Activated CD4-positive, alpha-beta T cell treated with anti-CD3 and anti-CD28 coated beads for 36 hours (primary cell): ENCODE results near the gene TEX12. TPM values are rescaled to one million over a fixed set of nuclear protein-coding genes. Genes with fewer than 3 reads are reported as not detected.
"Not testable (repeated sequence)": the region's sequence is repeated elsewhere in the genome, so short reads cannot be mapped to it uniquely, and the experiment has no call there.

Experiments used
- ATAC-seq: fragments of 200-7000 bp; cut with Tn5 transposase; one replicate; pipeline ENCODE4 v1.10.0; 2021; ENCODE audit warnings: mild to moderate bottlenecking, moderate library complexity
- CTCF ChIA-PET: fragments of 350-600 bp; sonication (Branson Sonifier 250); formaldehyde crosslinking; loops from one replicate; lab custom pipeline; 2021; ENCODE audit warnings: antibody characterized with exemption; lab: Charles Lee
- POLR2A ChIA-PET: fragments of 350-600 bp; sonication (Branson Sonifier 250); formaldehyde crosslinking; loops from one replicate; lab custom pipeline; 2021; ENCODE audit warnings: antibody characterized with exemption, inconsistent platforms; lab: Charles Lee
- DNase-seq: peaks from one replicate; pipeline ENCODE4 v3.0.0-alpha.2; 2020
- H3K27ac Mint-ChIP-seq: one replicate; pipeline ENCODE4 v1.8.0; 2021; ENCODE audit warnings: mixed read lengths
- H3K27me3 Mint-ChIP-seq: one replicate; pipeline ENCODE4 v1.8.0; 2021; ENCODE audit warnings: mixed read lengths
- H3K36me3 Mint-ChIP-seq: one replicate; pipeline ENCODE4 v1.8.0; 2021; ENCODE audit warnings: low read depth, mixed read lengths
- H3K4me1 Mint-ChIP-seq: one replicate; pipeline ENCODE4 v1.8.0; 2021; ENCODE audit warnings: mixed read lengths
- H3K4me3 Mint-ChIP-seq: one replicate; pipeline ENCODE4 v1.8.0; 2021; ENCODE audit warnings: mild to moderate bottlenecking, moderate library complexity, mixed read lengths
- H3K9me3 Mint-ChIP-seq: one replicate; pipeline ENCODE4 v1.8.0; 2021; ENCODE audit warnings: low read depth, mixed read lengths
- intact Hi-C, 2 experiments: fragments of 100-400 bp; cut with DNase I in 1 of 2; cut with micrococcal nuclease in 1 of 2; formaldehyde crosslinking; loops; one replicate each; pipeline versions ENCODE4 v1.14.2 to v1.15.1; 2022 to 2024; cut with DNase I, micrococcal nuclease
- total RNA-seq, 2 experiments: library from RNA; stranded (reverse); gene quantifications; one replicate each; pipeline ENCODE4 v1.2.3, GENCODE V29; 2021

Gene TEX12
- total RNA-seq, 2 experiments from 2014 or later, result 0.32 to 0.34 TPM

GRCh38 chr11:112182867-112183266 lies 15.7 kb downstream of the TEX12 start:
- Mint-ChIP-seq H3K4me3 (no peak overlapping the region), H3K27ac (no peak overlapping the region), H3K36me3 (no peaks in the 10 kb centered on the region), H3K9me3 (peaks cover 2% of the 10 kb centered on the region), H3K4me1 (no peaks in the 10 kb centered on the region), H3K27me3 (peaks cover 7% of the 10 kb centered on the region)
- intact Hi-C loops, result no loop called here
- POLR2A ChIA-PET, result no interaction called here
- ATAC-seq, result no peak
- CTCF ChIA-PET, result no interaction called here
- DNase-seq, result no peak

GRCh38 chr11:112185883-112186282 lies 18.7 kb downstream of the TEX12 start:
- ChIA-PET CTCF (interaction anchor here (0.8 to 1.1 kb wide), 2 partner anchors 9 to 19 kb away, joined by 3 read pairs; no protein-coding TSS in a partner anchor), POLR2A (no interaction called here)
- H3K27me3 Mint-ChIP-seq, result peaks cover 3% of the 10 kb centered on the region
- no peaks in the 10 kb centered on the region for H3K36me3 Mint-ChIP-seq
- DNase-seq, result no peak
- no peak overlapping the region for H3K27ac Mint-ChIP-seq
- H3K4me1 Mint-ChIP-seq, result no peaks in the 10 kb centered on the region
- no peak overlapping the region for H3K4me3 Mint-ChIP-seq
- no peak for ATAC-seq
- intact Hi-C loops, result no loop called here
- H3K9me3 Mint-ChIP-seq, result peaks cover under 1% of the 10 kb centered on the region

GRCh38 chr11:112186304-112186703 lies 19.1 kb downstream of the TEX12 start:
- Mint-ChIP-seq H3K4me1 (no peaks in the 10 kb centered on the region), H3K27me3 (peaks cover 3% of the 10 kb centered on the region), H3K4me3 (no peak overlapping the region), H3K9me3 (no peaks in the 10 kb centered on the region), H3K27ac (no peak overlapping the region), H3K36me3 (no peaks in the 10 kb centered on the region)
- intact Hi-C loops, result no loop called here
- ChIA-PET CTCF (no interaction called here), POLR2A (no interaction called here)
- no peak for ATAC-seq
- no peak for DNase-seq

GRCh38 chr11:112195113-112195512 lies 27.9 kb downstream of the TEX12 start:
- ATAC-seq, H3K4me1 Mint-ChIP-seq, DNase-seq, H3K27ac Mint-ChIP-seq, POLR2A ChIA-PET, H3K36me3 Mint-ChIP-seq, intact Hi-C loops, H3K4me3 Mint-ChIP-seq, H3K9me3 Mint-ChIP-seq, H3K27me3 Mint-ChIP-seq: not testable (repeated sequence)
- CTCF ChIA-PET, result interaction anchor here (0.6 kb wide), 1 partner anchor 9 kb away, joined by 3 read pairs; no protein-coding TSS in a partner anchor

GRCh38 chr11:112195951-112196351 lies 28.8 kb downstream of the TEX12 start:
- Mint-ChIP-seq H3K27ac (no peak overlapping the region), H3K27me3 (no peaks in the 10 kb centered on the region), H3K9me3 (no peaks in the 10 kb centered on the region), H3K4me3 (no peak overlapping the region), H3K36me3 (no peaks in the 10 kb centered on the region), H3K4me1 (peaks cover 2% of the 10 kb centered on the region)
- intact Hi-C loops, result no loop called here
- POLR2A ChIA-PET, result no interaction called here
- CTCF ChIA-PET, result no interaction called here
- DNase-seq (no peak), ATAC-seq (no peak)

- Mint-ChIP-seq H3K4me3 (no peak overlapping the region), H3K27ac (no peak overlapping the region), H3K27me3 (no peaks in the 10 kb centered on the region), H3K4me1 (peaks cover 2% of the 10 kb centered on the region), H3K9me3 (no peaks in the 10 kb centered on the region), H3K36me3 (no peaks in the 10 kb centered on the region)
- no peak for DNase-seq
- intact Hi-C loops, result no loop called here
- ChIA-PET CTCF (no interaction called here), POLR2A (no interaction called here)
- ATAC-seq, result no peak
These were observed 29.4 kb downstream of the TEX12 start for GRCh38 chr11:112196519-112197087.

- H3K27ac Mint-ChIP-seq, ATAC-seq, H3K4me3 Mint-ChIP-seq, H3K4me1 Mint-ChIP-seq, POLR2A ChIA-PET, H3K36me3 Mint-ChIP-seq, intact Hi-C loops, H3K27me3 Mint-ChIP-seq, H3K9me3 Mint-ChIP-seq, DNase-seq: not testable (repeated sequence)
- CTCF ChIA-PET, result interaction anchor here (1.4 kb wide), 1 partner anchor 13 kb away, joined by 3 read pairs; no protein-coding TSS in a partner anchor
These were observed 31.9 kb downstream of the TEX12 start for GRCh38 chr11:112199101-112199500.

GRCh38 chr11:112200252-112200651 lies 33.1 kb downstream of the TEX12 start:
- Mint-ChIP-seq H3K27ac (no peak overlapping the region), H3K36me3 (no peaks in the 10 kb centered on the region), H3K4me1 (no peaks in the 10 kb centered on the region), H3K27me3 (no peaks in the 10 kb centered on the region), H3K4me3 (no peak overlapping the region), H3K9me3 (no peaks in the 10 kb centered on the region)
- no peak for DNase-seq
- ATAC-seq, result no peak
- POLR2A ChIA-PET, result no interaction called here
- intact Hi-C loops, result no loop called here
- CTCF ChIA-PET, result interaction anchor here (0.9 kb wide), 1 partner anchor 59 kb away, joined by 3 read pairs; no protein-coding TSS in a partner anchor

GRCh38 chr11:112206071-112206470 lies 38.9 kb downstream of the TEX12 start:
- Mint-ChIP-seq H3K4me3 (no peak overlapping the region), H3K27me3 (peaks cover 4% of the 10 kb centered on the region), H3K27ac (no peak overlapping the region), H3K36me3 (no peaks in the 10 kb centered on the region), H3K9me3 (no peaks in the 10 kb centered on the region), H3K4me1 (peaks cover 3% of the 10 kb centered on the region)
- DNase-seq (no peak), ATAC-seq (no peak)
- CTCF ChIA-PET, result interaction anchor here (0.7 to 2.5 kb wide), 2 partner anchors 12 to 13 kb away, joined by 3 to 6 read pairs; no protein-coding TSS in a partner anchor
- POLR2A ChIA-PET, result no interaction called here
- intact Hi-C loops, result no loop called here

GRCh38 chr11:112210890-112211289 lies 43.7 kb downstream of the TEX12 start:
- Mint-ChIP-seq H3K9me3 (no peaks in the 10 kb centered on the region), H3K27me3 (peaks cover 4% of the 10 kb centered on the region), H3K4me3 (no peak overlapping the region), H3K27ac (no peak overlapping the region), H3K36me3 (no peaks in the 10 kb centered on the region), H3K4me1 (peaks cover 17% of the 10 kb centered on the region)
- ATAC-seq (no peak), DNase-seq (no peak)
- CTCF ChIA-PET, result no interaction called here
- POLR2A ChIA-PET, result no interaction called here
- intact Hi-C loops, result loop anchor here (1.0 to 10.0 kb wide), 2 partner anchors 15 to 244 kb away; partner anchors contain the start of gene PTS (in 1 of the 2)

GRCh38 chr11:112211536-112211935 lies 44.4 kb downstream of the TEX12 start:
- ATAC-seq (no peak), DNase-seq (peak; percentile 24)
- H3K4me3 Mint-ChIP-seq, result no peak overlapping the region
- ChIA-PET POLR2A (interaction anchor here (0.6 kb wide), 1 partner anchor 275 kb away, joined by 3 read pairs; no protein-coding TSS in a partner anchor), CTCF (interaction anchor here (0.7 to 1.2 kb wide), 5 partner anchors 8 to 98 kb away, joined by 3 to 6 read pairs (median 3); no protein-coding TSS in a partner anchor)
- peaks cover 17% of the 10 kb centered on the region for H3K4me1 Mint-ChIP-seq
- no peak overlapping the region for H3K27ac Mint-ChIP-seq
- no peaks in the 10 kb centered on the region for H3K36me3 Mint-ChIP-seq
- intact Hi-C loops, result loop anchor here (1.0 to 10.0 kb wide), 2 partner anchors 15 to 243 kb away; partner anchors contain the start of gene PTS (in 1 of the 2)
- H3K27me3 Mint-ChIP-seq, result peaks cover 4% of the 10 kb centered on the region
- H3K9me3 Mint-ChIP-seq, result no peaks in the 10 kb centered on the region

GRCh38 chr11:112212290-112212689 lies 45.1 kb downstream of the TEX12 start:
- peaks cover 4% of the 10 kb centered on the region for H3K27me3 Mint-ChIP-seq
- no peaks in the 10 kb centered on the region for H3K36me3 Mint-ChIP-seq
- no peak overlapping the region for H3K27ac Mint-ChIP-seq
- ChIA-PET CTCF (interaction anchor here (0.7 to 1.2 kb wide), 5 partner anchors 7 to 99 kb away, joined by 3 to 6 read pairs (median 3); no protein-coding TSS in a partner anchor), POLR2A (no interaction called here)
- peaks cover 17% of the 10 kb centered on the region for H3K4me1 Mint-ChIP-seq
- ATAC-seq, result no peak
- intact Hi-C loops, result loop anchor here (10.0 kb wide), 1 partner anchor 243 kb away; no protein-coding TSS in a partner anchor
- H3K4me3 Mint-ChIP-seq, result no peak overlapping the region
- no peaks in the 10 kb centered on the region for H3K9me3 Mint-ChIP-seq
- no peak for DNase-seq
